ENCODE measurements around the gene NUP93.
"Not testable (repeated sequence)": the region's sequence is repeated elsewhere in the genome, so short reads cannot be mapped to it uniquely, and the experiment has no call there.

The NUP93 gene

DNA sequence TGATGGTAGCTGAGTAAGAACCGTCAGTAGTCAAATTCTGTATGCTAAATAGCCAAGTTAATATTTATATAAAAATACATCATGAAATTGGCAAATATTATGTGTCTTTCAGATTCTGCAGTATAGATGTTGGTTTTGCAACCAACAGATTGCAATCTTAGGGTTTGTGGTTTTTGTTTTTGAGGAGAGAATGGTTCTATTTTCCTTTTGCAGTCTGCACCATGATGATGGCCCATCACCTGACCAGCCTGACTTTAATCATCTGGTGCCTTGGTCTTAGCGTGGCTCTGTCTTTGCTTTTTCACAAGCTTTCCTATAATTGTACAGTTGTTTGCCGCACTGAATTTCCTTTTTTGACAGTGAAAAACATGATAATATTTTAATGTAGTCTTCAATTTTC, 50.7 kb downstream of the NUP93 start:
- DNase-seq, result no peak

DNA sequence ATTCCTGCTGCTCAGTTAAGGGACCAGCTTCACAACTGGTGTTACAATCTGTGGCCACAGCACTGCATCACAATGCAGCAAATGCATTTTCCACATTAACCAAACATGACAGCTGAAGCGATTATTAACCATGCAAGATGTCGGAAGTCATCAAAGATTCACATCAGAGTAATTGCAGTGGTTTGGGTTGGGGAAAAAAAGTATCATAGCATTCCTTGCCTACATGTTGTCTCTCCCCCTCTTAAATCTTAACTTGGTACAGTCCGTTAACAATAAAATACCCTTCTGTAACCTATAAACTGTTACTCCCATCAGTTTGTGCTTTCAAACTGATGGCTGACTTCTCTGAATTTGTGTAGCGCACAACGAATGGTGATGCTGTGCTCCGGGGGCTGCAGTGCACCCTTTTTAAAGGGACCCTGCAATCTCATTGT, 51.6 kb downstream of the NUP93 start:
- no peak for DNase-seq

- DNase-seq, result no peak
Observed at GRCh38 chr16:56783344-56783743, 53.4 kb downstream of the NUP93 start.

DNA sequence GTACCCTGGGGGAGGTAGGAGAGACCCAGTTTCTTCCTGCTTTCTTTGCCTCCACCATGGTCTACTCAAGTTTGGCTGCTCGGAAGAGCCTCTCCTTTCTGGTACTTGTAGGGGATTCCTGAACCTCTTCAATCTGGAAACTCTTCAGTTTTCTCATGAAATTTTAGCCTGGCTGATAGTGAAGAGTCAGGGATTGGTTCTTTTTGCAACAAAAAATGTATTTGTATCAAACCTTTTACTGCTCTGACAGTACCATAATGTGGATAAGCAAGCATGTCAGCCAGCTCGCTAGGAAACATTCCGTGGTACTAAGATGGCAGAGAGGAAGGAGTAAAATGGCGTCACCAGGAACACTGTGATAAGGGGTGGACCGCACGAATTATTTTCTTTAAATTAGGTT, 55.4 kb downstream of the NUP93 start:
- DNase-seq, result no peak

GRCh38 chr16:56787167-56787566, 57.2 kb downstream of the NUP93 start:
- no peak for DNase-seq

- no peak for DNase-seq
Observed at GRCh38 chr16:56788435-56788834, 58.5 kb downstream of the NUP93 start.

GRCh38 chr16:56789360-56789759, 59.4 kb downstream of the NUP93 start:
- no peak for DNase-seq

DNA sequence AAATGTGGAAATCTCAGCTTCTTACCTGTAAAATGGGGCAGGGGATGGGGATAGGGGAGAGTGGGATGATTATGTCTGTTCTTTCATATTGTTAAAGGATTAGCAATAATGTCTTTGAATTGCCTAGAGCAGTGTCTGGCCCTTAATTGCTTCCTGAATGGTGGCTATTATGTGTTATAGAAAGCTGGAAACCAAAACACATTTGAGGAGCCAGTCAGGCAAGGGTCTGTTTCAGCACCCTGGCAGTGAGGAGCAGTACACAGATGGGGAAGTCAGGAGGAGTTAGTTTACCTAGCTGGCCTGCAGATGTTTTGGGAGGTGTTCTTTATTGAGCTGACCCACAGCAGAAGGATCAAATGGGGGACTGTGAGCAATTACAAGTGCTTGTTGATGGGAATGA, 63.0 kb downstream of the NUP93 start:
- DNase-seq, result no peak

- no peak for DNase-seq
Observed at GRCh38 chr16:56793492-56793891, 63.6 kb downstream of the NUP93 start.

DNA sequence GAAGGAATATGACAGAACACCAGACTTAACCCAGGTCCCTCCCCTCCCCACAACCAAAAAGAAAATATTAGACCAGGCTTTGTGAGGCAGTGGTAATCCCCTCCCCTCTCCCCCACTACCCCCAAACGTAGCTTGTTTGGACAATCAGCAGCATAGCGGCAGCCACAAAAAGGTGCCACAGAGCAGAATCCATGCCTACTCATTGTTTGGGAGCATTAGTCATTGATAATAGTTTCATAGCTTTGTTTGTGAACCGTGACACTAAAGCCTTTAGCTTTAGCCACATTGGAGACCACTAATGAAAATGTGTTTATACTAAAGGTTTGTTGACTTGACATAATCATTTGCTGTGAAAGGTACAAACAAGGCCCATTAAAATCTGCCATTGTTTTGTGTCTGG, 65.1 kb downstream of the NUP93 start:
- no peak for DNase-seq

DNA sequence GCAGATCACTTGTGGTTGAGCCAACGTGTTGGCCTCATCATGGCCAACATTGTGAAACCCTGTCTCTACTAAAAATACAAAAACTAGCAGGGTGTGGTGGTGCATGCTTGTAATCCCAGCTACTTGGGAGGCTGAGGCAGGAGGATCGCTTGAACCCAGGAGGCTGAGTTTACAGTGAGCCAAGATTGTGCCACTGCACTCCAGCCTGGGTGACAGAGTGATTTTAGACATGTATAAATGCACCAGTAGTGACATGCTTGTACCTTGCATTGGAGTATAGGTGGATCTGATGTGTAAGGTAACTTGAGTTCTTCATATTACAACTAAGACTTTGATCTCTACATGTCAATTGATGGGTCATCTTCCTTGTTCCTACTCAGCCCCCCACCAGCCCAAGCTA, 67.1 kb downstream of the NUP93 start:
- DNase-seq, result not testable (repeated sequence)

DNA sequence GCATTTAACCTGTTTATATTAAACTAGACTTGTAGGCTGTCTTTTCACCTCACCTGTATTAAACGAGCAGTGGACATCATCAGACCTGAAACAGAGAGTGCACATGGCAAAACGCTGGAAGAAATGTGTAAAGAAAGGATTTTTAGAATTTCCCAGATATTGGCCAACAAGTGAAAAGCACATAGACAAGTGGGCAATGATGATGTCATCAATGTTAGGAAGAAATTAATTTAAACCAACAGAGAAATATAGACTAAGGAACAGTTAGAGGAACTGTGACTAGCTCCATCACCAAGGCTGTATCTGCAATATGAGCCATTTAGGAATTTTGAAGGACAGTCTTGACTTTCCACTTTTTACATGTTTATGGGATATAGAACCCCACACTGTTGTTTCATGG, 67.9 kb downstream of the NUP93 start:
- DNase-seq, result no peak

GRCh38 chr16:56798955-56799354, 69.0 kb downstream of the NUP93 start:
- no peak for DNase-seq

DNA sequence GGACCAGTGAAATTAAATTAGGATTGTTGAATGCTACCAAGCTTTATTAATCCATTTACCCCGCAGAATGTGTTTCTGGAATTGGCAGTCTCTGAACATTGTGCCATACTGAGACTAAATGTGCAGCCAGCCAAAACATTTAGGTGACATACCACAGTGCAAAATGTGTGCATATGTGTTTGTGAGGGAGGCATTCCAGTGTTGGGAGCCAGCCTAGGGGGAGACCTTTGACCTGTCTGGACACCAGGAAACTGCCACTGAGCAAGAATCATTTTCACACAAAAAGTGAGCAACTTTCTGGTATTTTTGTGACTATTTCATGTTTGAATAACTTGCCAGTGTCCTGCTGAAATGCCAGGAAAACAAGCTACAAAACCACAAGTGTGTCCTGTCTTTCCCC, 70.4 kb downstream of the NUP93 start:
- no peak for DNase-seq

DNA sequence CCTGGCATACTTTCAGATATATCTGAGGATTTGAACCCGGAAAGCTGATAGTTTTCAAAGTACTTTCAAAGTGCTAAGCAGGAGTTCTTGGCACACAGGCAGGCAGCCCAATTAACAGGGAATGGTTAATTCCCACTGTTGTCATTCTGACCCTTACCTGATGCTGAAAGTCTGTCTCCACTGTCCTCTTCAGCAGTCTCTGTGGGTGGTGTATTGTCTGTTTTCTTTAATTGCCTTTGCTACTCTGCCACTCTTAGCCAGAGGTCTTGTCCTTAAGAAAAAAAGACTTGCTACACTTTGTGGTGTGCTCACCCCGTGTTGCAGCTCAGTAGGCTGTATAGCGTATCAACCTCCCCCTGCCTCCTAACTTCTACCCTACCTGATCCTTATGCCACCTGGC, 71.8 kb downstream of the NUP93 start:
- no peak for DNase-seq

DNA sequence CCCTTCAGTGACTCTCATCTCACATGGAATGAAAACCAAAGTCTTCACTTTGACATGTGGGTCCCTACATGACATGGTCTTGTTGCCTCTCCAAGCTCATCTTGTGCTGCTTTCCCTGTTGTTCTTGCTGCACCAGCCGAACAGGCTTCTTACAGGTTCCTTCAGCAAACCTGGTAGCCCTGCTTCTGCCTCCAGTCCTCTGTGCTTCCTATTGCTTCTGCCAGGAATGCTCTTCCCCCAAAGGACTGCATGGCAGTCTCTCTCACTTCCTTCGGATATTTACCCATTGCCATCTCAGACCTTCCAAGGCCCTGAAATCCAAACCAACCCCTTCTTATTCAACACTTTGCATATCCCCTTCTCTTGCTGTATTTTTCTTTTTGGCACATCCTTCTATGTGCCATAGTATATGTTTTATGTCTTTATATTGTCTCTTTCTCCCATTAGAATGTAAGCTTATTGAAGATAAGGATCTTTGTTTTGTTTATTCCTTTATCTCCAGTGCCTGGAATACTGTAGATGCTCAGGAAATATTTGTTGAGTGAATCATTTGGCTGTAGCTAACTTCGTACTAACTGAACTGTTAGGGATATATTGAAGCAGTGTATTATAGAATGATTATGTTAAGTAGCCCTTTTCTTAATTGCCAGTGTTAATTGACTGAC, 77.2 kb downstream of the NUP93 start:
- no peak for DNase-seq

DNA sequence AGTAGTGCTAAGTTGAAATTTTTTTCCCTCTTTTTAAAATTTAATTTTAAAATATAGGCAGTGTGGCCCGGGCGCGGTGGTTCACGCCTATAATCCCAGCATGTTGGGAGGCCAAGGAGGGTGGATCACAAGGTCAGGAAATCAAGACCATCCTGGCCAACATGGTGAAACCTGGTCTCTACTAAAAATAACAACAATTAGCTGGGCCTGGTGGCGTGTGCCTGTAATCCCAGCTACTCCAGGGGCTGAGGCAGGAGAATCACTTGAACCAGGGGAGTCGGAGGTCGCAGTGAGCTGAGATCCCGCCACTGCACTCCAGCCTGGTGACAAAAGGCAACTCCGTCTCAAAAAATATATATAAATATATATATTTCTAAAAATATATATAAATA, 77.7 kb downstream of the NUP93 start:
- not testable (repeated sequence) for DNase-seq

GRCh38 chr16:56810954-56811353, 81.0 kb downstream of the NUP93 start:
- DNase-seq, result no peak

- not testable (repeated sequence) for DNase-seq
Observed at GRCh38 chr16:56811602-56812001, 81.7 kb downstream of the NUP93 start.

GRCh38 chr16:56812884-56813283, 83.0 kb downstream of the NUP93 start:
- DNase-seq, result no peak

GRCh38 chr16:56814537-56815432, 84.9 kb downstream of the NUP93 start:
- no peak for DNase-seq

DNA sequence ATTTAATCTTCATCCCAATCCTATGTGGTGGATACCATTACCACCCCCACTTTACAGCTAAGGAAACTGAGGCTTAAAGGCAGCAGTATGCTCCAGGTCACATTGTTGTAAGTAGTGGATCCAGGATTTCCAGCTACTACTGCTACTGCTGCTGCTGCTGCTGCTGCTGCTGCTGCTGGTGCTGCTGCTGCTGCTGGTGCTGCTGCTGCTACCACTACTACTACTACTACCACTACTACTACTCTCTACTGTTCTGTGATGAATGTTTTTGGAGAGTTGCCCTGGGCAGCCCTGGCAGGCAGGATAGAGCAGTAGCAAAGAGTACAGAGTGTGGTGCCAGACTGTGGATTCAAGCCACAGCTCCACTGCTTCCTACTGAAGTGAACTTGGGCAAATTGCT, 85.8 kb downstream of the NUP93 start:
- no peak for DNase-seq

GRCh38 chr16:56817056-56817455, 87.1 kb downstream of the NUP93 start:
- DNase-seq, result no peak

GRCh38 chr16:56817938-56818337, 88.0 kb downstream of the NUP93 start:
- no peak for DNase-seq
